Activated CD4-positive, alpha-beta T cell treated with anti-CD3 and anti-CD28 coated beads for 24 hours (primary cell): ENCODE data around the gene CYSRT1.

Experiments used
- DNase-seq, 2 donors: peaks; one replicate each; pipeline ENCODE4 v3.0.0-alpha.2; 2020; ENCODE audit warnings: low read depth in 2 of 2

The CYSRT1 gene

GRCh38 chr9:137226338-137227053 is 1.5 kb downstream of the CYSRT1 start:
- DNase-seq = no peak

DNA sequence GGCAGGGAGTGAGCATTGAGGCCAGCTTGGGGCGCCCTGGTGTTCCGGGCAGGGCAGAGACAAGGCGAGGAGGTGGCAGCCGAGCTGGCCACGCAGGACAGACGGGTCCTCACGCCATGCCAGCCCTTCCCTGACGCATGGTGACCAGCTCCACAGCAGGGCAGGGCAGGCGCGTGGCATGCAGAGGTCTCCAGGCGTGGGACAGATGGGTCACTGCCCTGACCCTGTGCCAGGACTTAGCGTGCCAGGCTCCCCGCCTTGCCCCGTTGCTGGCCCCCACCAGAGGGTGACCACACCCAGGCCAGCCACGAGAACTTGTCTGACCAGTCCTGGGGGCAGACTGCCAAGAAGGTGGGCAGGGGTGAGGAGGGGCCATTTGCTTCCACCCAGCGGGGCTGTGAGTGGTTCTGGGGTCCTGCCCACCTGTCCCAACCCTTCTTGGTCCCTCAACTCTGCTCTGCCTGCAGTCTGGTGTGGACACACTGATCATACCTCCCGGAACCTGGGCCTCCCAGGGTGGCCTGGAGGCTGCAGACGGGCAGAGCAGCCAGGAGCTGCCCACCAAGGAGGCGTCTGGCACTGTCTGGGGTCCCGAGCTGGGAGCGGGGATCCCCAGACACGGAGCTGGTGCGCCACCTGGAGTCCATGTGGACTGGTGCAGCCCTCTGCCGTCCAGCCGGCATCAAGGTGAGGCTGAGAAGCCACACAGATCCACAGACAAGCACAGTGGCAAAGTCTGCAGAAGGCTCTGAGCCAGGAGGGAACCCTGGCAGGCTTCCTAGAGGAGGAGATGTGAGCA is 2.3 kb downstream of the CYSRT1 start, which contains the start of gene RNF224:
Gene RNF224, plus strand, starts transcription at position 449 of the 799 bp plus-strand sequence. CDS start 834 bp downstream, outside the sequence.
- peak; percentile 67 to 74 for DNase-seq

DNA sequence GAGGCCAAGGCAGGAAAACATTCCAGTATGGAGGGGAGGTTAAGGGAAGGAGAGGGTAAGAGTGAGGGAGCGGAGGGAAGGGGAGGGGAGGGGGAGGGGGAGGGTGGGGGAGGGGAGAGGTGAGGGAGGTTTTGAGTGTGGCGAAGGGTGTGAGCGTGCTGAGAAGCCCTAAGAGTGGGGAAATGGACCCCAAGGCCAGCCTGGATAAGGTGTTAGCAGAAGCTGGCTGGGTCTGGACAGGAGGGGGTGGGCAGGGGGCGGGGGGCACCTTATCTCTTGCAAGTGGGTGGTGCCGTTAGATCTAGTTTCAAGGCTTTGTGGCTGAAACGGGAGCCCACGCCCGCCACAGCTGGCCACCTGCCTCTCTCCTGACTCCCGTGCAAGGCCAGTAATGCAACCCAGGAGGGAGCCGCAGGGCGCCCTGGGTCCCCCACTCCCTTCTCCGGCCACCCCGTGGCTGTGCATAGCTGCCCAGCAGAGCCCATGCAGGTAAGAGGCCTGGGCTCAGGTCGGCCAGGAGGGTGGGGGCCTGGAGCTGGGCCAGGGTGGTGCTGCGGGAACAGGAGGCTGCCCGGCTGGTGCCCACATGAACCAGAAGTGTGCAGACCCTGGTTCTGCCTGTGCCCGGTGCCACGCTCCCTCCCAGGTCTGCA is 3.0 kb downstream of the CYSRT1 start:
- no peak for DNase-seq

DNA sequence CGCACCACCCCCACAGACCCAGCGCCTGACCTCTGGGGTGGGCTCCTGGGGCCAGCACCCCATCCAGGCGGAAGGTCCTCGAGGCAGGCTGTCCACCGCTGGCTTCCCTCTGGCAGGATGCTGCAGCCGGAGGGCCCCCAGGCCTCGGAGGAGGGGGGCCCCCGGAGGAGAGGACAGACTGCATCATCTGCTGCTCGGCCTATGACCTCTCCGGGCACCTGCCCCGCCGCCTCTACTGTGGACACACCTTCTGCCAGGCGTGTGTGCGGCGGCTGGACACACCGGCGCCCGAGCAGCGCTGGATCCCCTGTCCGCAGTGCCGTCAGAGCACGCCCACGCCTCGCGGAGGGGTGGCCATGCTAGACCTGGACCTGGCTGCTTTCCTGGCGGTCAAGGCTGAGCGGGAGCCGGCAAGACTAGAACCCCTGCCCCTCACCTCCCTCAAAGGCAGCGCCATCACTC is 3.6 kb downstream of the CYSRT1 start:
- DNase-seq = no peak

DNA sequence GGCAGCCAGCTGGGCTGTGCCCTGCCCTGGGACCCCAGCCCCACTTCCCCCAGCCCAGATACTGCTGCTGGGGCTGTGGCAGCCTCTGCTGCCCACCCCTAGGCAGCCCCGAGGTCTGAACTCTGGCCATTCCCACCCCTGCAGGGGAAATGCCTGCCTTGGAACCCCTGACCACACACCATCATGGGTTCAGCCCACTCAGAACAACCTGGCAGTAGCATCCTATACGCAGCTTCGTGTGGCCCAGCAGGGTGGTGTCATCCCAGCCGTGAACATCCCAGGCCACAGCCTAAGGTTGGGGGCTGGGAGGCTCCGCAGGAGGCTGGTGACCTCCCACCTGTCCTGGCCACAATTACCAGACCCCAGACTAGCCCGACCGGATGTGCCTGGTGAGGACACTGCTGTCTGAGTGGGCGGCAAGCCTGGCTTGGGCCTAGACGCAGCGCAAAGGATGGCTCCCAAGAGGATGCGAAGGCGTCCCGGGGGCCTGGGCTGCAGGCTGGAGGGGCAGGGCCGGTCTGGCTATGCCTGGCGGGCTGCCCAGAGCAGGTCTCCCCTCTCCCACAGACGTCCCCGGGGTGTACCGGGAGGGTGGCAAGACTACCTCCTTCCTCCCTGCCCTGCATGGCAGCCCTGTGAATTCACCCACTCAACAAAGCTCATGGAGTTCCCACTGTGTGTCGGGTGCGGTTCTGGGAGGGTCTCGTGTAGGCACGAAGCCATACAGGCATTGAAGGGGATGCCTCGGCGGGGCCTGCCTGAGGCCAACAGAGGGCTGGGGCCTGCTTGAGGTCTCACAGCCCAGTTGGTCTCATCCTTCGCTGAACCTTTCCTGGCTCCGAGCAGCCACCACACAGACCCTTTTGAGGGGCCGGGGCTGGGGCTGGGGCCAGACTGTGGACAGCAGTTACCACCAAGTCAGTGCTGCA is 4.3 kb downstream of the CYSRT1 start:
- DNase-seq = no peak

GRCh38 chr9:137229903-137230704 is 5.1 kb downstream of the CYSRT1 start:
- no peak for DNase-seq

DNA sequence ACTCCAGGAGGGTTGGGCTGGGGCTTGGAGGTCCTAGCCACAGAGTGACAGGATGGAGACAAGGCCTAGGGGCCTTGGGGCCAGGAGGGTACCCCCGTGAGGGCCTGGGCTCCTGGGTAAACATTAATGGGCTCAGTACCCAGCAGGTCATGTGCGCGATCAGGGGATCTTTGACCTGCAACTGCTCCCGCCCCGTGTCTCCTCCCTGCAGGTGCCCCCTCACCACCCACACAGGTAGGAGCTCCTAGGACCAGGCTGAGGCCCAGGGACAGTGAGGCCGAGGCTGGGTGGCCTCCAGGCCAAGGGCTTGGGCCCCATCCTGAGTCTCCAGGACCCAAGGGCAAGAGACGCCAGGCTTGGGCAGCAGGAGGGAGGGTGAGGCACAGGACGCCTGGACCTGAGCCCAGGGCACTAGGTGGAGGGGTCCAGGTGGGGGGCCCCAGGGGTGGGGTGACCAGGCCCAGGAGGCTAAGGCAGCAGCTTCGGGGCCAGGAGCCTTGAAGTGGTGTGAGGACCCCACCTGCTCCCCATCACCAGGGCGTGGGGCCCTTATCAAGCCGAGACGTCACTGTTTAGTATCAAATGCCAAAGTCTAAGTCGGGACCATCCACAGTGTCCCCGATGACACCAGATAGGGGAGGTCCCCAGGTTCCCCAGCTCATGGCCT is 5.9 kb downstream of the CYSRT1 start, which contains the start of gene SLC34A3:
Gene SLC34A3, plus strand, starts transcription at position 197 of the 667 bp plus-strand sequence. CDS start 802 bp downstream, outside the sequence.
- no peak for DNase-seq

GRCh38 chr9:137231372-137232039 is 6.5 kb downstream of the CYSRT1 start:
- no peak for DNase-seq

GRCh38 chr9:137232101-137232500 is 7.1 kb downstream of the CYSRT1 start:
- no peak for DNase-seq

DNA sequence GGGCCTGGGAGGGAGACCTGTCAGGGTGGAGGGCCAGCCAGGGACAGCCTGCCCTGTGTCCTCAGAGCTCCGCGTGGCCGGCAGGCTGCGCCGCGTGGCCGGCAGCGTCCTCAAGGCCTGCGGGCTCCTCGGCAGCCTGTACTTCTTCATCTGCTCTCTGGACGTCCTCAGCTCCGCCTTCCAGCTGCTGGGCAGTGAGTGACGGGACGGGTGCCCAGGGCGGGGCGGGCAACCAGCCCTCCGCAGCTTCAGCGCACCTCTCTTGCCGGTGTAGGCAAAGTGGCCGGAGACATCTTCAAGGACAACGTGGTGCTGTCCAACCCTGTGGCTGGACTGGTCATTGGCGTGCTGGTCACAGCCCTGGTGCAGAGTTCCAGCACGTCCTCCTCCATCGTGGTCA is 7.5 kb downstream of the CYSRT1 start:
- no peak for DNase-seq

GRCh38 chr9:137233143-137233980 is 8.4 kb downstream of the CYSRT1 start:
- DNase-seq = no peak

- no peak for DNase-seq
Observed at GRCh38 chr9:137234055-137234697, 9.2 kb downstream of the CYSRT1 start.

GRCh38 chr9:137234758-137235423 is 9.9 kb downstream of the CYSRT1 start:
- no peak for DNase-seq

- DNase-seq = no peak
Observed at GRCh38 chr9:137235424-137236237, 10.7 kb downstream of the CYSRT1 start.

GRCh38 chr9:137236238-137236935 is 11.4 kb downstream of the CYSRT1 start:
- peak; percentile 90 to 94 for DNase-seq
